OCI-M2 (cell line): Measurements from ENCODE around the gene CDC14B.
"Not testable (repeated sequence)": the region's sequence is repeated elsewhere in the genome, so short reads cannot be mapped to it uniquely, and the experiment has no call there.

ENCODE experiments used
- DNase-seq: peaks from one replicate; lab custom pipeline; 2025; ENCODE audit not compliant: unreplicated experiment; lab: John Stamatoyannopoulos, UW

CDC14B gene

DNA sequence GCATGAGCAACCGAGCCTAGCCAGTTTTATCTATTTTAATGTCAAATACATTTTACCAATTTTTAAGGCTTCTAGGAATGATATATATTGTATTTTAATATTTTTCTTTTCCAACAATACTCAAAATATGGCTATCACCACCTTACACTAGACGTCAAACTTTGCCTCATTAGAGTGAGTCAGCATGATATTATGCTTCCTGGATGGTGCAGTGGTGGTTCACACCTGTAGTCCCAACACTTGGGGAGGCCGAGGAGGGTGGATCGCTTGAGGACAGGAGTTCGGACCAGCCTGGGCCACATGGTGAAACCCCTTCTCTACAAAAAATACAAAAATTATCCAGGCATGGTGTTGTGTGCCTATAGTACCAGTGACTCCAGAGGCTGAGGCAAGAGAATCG is 7.3 kb upstream of the CDC14B start:
- no peak for DNase-seq

DNA sequence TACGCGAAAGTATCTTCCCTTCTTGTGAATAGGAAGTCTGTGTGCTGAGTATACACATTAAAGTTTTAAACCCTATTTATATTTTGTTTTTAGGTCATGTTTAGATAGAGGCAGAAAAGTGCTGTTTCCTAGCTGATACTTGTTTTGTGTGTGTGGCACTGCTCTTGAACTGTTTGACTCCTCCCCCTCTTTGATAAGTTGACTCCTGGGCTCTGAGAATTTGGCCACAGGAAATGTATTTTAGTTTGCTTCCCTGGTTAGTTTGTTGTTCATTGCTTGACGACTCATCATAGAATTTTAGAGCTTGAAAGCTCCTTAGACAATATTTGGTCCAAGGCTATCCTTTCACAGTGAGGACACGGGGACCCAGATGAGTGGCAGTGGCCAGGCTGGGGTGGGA is 2.0 kb upstream of the CDC14B start:
- no peak for DNase-seq

DNA sequence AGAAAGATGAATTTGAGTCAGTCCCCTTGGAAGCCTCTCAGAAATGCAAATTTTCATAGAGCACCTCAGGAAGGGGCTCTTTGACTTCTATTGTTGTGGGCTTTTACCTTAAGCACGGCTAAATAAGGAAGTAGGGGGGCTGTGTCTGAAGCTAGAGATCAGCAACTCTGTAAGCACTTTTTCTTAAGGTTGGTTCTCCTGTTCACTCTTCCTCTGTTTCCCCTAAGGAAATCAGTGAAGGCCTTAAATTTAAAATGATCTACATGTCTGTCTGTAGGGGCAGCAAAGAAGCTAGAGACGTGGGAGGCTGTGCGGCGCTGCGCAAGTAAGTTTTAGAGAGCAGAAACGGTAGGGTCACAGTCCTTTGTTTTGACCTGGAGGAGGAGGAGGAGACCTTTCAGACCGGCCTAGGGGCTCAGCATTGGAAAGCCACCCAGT is 1.2 kb upstream of the CDC14B start:
- no peak for DNase-seq

DNA sequence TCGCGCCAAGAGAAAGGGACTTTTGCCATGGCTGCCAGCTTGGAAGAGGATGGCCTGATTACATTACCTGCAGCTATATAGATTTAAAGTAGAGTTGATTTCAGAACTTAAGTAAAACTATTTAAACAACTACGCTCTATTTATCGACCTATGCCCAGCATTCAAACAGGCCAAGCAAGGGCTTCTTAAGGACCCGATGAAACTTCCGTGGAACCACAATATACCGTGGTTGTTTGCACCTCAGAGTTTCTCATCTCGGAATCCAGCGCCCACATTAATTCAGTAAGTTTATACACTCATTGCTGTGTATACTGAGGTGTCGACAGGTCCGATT is 505 bp upstream of the CDC14B start:
- no peak for DNase-seq

DNA sequence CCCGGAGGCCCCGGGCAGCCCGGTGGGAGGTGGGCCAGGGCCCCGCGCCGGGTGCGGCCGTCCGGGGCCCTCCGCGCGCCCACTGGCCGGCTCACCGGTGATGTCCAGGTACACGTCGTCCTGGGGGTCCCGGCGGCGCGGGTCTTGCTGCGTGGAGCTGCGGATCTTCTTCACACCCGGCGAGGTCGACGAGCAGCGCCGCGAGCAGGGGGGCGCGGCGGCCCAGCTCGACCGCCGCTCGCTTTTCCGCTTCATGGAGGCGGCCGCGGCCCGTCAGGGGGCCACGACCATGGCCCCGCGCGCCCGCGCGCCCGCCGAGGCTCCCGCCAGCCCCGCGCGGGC is 548 bp downstream of the CDC14B start:
- no peak for DNase-seq

DNA sequence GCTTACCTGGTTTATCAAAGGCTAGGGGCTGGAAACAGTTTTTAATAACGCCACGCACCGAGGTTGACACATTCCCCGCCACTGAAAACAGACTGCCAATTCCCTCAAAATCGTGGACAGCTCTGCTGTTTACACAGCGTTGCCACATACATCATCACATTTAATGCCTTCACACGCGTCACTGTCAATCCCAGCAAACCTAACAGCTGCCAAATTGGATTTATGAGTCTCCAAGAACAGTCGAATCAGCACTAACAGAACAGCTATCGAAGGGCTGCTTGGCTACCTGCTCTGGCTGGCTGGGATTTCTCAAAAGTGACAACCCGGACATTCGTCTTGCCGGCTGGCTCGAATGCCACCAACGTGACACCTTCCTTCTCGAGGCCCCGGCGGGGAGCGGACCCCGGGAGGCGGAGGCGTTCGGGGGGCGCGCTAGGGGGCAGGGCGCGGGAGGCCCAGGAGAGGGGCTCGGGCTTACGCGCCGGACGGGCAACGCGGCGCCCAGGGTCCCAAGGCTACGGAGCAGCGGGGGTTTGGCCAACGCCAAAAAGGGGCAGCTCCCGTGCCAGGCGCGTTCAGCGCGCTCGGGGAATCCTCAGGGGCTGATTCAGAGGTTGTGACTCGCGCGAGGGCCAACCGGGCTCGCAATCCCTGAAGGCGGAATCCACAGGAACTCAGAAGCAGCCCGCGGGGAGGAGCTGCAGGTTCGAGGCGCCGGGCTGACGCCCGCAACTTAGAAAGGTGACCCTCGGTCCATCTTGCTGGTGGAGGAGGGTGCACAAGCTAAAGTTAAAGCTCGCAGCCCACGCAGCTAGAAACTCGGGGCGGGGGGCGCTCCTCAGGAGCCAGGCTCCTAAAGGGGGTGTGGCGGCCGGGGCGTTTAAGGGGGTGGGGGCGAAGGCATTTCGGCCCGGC is 1.2 kb downstream of the CDC14B start:
- no peak for DNase-seq

DNA sequence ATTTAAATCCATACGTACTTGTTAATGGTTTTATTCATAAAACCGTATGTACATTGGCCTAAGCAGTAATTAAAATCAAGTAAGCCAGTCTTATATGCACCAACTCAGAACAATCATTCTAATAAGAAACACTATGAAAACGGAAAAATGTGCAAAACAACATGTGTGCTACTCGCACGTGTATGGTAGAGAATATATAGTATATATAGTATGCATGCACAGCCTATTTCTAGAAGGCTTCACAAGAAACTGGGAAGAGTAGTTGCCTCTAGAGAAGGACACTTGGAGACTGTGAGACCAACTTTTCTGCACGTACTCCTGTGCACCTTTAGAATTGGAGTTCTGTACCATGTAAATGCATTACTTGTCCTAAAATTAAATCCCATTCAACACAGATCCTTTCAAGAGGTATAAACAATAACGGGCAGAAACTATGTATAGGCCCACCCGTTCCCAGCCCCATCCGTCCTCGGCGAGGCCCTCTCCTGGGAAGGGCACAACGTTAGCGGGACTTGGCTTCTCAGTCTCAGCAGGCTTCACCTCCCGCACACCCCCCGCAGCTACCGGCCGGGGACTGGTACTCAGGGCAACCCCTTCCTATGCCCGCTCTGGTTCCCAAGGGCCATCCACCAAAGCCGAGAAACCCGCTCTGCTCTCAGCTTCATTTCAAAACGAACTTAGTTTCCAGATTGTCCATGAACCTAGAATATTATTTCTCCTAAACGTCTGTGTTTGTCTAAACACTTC is 2.0 kb downstream of the CDC14B start:
- no peak for DNase-seq

DNA sequence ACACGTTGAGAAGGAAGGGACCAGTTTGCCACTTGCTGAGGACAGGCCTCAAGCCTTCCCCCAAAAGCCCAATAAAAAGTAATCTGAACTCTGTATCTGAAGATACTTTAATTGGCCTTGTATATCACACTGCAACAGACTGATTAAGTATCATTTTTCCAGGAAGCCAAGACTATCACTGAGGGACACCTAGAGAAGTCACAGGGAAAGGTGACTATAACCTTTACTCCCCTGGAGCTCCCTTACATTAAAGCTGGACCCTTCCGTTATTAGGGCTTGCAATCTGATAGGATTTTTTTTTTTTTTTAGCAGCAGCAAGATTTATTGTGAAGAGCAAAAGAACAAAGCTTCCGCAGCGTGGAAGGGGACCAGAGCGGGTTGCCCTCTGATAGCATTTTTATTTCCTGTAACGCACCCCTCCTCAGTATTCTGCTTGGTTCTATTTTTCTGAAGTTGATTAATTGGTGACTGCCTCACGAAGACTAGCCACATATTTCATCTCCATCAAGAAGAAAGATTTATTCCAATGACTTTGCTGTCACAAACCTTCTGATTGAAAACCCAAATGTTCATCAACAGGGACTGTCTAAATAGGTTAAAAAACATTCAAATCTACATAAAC is 2.7 kb downstream of the CDC14B start:
- no peak for DNase-seq

DNA sequence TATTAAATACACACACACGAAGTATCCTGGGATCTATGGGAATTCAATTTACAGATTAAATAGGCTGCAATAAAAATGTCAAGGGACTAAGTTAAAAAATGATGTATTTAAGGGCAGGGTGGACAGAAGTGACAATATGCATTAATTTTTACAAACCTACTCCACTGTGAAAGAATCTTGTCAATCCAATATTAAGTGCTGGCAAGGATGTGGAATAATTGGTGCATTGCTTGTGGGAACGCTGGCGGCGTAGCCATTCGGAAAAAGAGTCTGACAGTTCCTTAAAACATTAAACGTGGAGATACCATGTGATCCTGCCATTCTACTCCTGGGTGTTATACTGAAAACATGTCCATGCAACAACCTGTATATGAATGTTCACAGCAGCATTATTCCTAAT is 4.2 kb downstream of the CDC14B start:
- no peak for DNase-seq

DNA sequence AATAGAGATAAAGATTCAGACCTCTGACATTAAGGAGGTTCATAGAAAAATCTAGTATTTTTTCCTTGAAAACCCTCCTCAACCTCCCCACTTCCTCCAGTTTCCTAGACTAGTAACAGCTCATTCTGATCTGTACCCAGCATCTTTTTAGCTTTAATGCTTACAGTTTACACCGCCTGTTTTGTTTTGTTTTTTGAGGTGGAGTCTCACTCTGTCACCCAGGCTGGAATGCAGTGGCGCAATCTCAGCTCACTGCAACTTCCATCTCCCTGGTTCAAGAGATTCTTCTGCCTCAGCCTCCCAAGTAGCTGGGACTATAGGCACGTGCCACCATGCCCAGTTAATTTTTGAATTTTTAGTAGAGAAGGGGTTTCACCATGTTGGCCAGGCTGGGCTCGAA is 5.0 kb downstream of the CDC14B start:
- not testable (repeated sequence) for DNase-seq

DNA sequence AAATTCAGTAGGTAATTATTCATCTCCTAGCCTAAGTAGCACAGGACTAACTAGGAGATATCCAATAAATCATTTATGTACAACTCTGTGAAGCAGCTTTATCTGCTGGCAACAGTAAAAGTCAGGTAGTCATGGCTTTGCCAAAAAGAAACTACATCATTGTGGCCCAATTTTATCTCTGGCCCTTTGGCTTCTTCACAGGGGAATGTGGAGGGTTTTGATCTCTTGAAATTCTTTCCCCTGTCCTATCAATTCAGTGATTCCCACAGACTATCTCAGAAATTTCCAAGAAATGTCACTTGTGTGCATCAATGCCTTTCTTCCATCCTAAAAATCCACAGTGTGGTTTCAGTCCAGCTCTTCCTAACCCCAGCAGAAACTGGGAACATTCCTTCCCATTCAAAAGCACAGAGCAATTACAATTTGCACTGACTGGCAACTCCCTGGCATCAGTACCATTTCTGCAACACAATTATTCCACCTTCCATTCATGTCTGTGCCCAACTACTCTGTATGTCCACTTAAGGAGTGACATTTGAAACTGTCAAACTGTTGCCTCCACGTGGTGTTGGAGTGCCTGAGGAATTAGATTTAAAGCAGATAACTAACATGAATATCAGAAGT is 6.6 kb downstream of the CDC14B start:
- DNase-seq, result no peak

DNA sequence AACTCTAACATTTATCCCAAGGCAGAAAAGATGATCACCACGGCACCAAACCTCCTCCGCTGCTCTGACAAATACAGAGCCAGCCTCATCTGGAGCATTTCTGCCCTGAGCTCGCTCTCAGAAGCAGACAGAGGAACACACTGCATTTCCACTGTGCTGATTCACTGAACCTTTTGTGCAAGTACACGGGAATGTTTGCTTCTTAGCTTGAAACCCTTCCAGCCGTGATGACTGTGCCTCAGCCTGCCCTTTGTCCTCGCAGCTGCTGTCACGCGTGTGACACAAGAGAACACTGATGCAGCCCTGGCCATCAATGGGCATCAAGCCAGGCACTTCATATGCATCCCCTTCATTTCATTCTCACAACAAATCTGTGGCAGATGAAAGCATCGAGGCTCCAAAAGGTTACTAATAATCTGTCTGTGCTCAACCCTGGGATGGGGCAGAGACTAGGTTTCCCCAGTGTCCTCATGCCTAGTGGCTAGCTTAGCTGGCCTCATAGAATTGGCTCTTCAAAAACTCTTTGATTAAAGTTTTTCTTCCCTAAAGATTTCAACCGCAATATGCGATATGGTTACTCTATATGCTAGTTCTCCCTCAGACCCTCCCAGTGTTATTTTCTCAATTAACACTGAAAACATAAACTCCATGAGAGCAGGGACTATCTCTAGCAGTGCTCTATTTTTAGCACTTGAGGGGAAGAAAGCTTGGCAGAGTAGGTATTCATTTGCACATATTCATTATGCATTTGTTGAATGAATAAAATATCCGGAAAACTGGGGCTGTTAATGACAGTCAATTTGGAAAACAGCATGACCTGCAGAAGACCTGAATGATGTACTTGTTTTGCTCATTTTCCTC is 7.3 kb downstream of the CDC14B start:
- DNase-seq, result no peak

DNA sequence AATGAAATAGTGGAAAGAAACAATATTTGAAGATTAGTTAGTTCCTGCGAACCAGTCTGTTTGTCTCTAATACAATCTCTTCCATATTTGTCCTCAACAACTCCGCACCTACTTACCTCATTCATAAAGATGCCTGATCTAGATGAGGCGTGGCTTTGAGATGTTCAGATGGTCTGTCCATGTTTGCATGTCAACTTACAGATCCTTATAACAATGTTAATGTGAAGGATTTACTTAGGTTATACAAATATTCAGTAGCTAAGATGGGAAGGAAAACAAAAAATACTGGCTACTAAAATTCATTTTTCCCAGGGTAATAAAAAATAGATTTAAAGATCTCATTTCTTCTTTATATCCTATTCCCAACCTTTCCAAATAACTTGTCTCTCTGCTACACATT is 8.3 kb downstream of the CDC14B start:
- no peak for DNase-seq

DNA sequence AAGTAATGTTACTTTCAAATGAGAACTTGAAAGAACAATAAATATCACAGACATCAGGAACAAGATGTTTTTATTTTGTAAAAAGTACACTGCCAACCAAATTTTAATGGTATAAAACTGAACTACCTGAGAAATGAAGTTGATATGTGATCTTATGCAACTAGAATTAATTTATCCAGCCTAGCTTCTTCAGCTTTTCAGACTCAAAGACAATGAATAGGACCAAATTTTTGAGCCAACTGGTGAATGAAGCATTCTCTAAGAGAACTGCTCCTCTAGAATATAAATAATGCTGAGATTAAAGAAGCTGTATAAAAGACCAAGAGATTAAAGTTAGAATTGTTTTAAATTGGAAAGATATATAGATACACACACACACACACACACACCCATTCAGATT is 9.9 kb downstream of the CDC14B start:
- no peak for DNase-seq

DNA sequence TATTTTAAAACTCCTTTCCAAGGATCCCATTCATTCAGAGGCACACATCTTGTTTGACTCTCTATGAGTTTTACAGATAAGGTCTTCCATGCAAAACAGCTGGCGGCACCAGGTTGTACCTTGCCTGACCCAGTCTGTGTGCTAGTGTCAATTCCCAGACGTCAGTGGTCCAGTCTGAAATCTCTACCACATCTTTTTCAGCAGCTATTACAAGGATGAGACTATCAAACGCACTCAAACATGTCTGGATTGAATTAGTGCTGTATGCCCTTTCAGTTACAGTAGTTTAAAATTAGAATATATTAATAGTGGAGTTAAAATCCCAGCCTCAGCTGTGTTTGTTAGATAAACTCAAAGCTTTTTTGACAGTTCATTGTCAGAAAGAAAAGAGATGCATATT is 11.7 kb downstream of the CDC14B start:
- DNase-seq, result no peak

DNA sequence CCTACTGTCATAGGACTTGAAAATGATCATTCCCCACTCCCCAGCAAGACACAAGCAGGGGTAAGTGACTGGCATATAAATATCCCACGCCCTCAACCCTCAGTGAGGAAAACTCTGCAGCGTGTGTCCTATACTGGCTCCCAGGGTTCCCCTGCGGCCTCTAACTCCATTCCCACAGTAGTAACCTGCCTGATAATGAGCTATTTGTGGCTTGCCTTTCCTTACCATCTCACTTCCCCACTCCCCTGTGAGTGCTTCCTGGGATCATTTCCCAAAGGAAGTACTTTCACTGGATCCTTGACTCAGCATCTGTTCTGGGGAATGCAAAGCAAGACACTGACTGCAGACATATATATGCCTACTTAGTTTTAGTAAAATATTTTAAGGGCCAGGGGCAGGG is 14.3 kb downstream of the CDC14B start:
- no peak for DNase-seq

DNA sequence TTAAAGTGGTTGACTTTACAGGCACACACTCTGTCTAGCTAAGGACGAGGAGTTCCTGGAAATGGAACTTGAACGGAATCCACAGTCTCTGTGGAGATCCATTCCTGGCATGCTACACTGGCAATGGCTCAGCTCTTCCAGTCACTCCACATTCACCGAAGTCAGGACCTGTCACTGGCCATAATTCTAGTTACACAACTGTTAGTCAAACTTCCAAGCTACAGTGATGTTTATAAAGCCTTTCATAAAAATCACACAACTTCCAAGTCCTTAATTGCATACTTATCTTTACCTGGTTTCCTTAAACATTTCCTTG is 15.7 kb downstream of the CDC14B start:
- DNase-seq, result no peak

DNA sequence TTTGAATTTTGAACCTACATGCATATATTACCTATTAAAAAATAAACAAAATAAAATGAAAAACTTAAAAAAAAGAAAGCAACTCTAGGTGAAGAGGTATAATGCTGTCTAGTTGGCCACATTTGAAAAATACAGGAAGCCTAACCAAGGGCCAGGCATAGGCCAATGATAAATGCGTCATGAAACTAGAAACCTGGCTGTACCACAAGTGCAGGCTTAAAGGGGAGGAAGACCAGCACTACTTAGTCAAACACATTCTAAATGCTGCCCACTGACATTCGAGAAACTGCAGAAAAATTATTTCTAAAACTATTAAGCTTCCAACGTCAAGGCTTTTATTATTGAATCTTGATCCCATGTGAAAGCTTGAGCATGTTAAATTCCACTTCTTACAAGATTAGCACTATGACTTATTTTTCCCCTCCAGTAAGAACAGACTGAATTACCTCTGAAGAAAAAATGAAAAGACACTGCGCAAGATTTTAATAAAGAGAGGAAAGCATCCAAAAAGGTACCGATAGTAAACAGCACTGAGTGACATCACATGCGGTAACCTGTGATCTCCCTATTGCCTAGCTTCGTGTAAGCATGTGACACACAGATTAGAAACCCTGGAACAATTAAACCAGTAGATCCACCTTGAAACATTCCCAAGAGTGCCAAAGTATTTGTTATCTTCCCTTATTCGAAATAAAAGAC is 16.2 kb downstream of the CDC14B start:
- DNase-seq, result no peak

DNA sequence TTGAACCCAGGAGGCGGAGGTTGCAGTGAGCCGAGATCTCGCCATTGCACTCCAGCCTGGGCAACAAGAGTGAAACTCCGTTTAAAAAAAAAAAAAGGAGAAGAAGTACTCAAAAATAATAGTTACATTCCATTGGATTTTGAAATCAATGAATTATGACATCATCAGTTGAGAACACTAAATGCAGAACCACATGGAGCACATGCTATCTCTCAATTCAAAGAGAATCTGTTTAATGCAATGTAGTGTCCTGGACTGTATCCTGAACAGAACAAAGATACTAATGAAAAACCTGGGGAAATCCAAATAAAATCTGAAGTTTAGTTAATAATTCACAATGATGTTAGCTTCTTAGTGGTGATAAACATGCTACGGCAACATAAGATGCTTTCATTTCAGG is 20.3 kb downstream of the CDC14B start:
- DNase-seq, result no peak

DNA sequence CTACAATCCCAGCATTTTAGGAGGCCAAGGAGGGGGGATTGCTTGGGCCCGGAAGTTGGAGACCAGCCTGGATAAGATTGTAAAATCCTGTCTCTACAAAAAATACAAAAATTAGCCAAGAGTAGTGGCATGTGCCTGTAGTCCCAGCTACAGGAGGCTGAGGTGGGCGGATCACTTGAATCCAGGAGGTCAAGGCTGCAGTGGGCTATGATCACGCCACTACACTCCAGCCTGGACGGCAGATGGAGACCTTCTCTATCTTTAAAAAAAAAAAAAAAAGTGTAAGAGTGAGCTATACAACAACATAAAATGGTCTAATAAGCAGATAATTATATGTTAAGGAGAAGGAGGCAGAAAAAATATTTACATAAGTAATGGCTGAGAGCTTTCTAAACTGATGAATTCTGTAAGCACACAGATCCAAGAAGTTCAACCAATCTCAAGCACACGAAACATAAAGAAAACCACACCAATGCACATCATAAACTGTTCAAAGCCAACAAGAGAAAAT is 23.0 kb downstream of the CDC14B start:
- DNase-seq, result no peak
